GM19043 (cell line): ENCODE data around the gene SH3PXD2B.

ENCODE experiments used
- ATAC-seq: cut with Tn5 transposase; IDR thresholded peaks from one replicate; pipeline ENCODE4 v1.9.1; 2021; ENCODE audit warnings: low read depth; ENCODE audit not compliant: unreplicated experiment

Gene SH3PXD2B

GRCh38 chr5:172455087-172455381 lies 709 bp upstream of the SH3PXD2B start:
- ATAC-seq, result no peak

GRCh38 chr5:172453986-172454357 lies 353 bp downstream of the SH3PXD2B start:
- no peak for ATAC-seq

- no peak for ATAC-seq
Observed at GRCh38 chr5:172453206-172453985, 929 bp downstream of the SH3PXD2B start.

DNA sequence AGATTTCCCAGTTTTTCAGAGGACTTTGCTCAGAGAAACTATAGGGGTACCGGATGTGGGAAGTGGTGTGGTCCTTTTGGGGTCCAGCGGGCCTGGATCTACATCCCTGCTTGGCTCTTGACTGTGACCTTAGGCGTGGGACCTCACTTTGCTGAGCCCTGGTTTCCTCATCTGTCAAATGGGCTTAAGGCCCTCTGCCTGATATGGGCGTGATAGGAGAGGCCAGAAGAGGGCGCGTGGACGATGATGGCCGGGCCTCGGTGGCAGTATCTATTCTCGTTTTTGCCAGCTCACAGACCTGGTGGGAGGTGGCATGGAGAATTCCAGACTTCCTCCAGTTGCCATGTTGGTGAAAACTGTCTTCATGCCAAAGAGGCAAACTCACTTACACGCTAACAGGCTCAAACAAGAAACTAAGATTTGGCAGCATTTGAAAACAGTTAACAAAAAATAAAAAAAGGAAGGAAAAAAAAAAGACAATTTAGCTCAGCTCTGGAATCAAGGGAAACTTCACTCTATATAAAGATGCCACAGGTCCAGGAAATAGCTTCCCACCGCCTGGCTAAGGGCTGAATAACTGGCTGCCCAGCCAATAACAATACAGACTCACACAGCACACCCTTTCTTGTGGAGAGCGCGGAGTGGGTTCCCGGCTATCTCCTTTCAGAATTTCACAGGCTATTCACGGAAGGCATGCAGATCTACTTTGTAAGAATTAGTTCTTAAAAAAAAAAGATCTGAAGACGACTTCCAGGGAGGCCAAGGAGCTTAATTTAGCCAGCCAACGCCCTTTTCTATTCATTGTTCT lies 1.7 kb downstream of the SH3PXD2B start:
- no peak for ATAC-seq

DNA sequence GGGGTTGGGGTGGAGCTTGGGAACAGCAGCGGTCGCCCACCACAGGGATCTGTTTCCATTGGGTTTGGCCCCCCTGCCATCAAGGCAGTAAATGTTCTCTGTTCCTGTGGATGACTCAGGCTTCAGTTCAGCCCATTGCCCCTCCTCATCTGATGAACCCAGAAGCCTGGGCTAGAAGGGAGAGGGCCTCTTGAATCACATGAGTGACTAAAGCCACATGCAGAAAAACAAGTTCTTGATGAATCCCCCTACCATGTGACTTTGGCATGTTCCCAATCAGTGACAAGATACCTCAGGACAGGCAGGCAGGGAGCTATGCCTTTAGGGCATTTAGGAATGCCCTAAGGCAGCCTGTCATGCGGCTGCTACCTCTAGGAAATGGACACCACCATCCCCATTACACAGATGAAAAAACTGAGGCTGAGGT lies 2.5 kb downstream of the SH3PXD2B start:
- no peak for ATAC-seq

DNA sequence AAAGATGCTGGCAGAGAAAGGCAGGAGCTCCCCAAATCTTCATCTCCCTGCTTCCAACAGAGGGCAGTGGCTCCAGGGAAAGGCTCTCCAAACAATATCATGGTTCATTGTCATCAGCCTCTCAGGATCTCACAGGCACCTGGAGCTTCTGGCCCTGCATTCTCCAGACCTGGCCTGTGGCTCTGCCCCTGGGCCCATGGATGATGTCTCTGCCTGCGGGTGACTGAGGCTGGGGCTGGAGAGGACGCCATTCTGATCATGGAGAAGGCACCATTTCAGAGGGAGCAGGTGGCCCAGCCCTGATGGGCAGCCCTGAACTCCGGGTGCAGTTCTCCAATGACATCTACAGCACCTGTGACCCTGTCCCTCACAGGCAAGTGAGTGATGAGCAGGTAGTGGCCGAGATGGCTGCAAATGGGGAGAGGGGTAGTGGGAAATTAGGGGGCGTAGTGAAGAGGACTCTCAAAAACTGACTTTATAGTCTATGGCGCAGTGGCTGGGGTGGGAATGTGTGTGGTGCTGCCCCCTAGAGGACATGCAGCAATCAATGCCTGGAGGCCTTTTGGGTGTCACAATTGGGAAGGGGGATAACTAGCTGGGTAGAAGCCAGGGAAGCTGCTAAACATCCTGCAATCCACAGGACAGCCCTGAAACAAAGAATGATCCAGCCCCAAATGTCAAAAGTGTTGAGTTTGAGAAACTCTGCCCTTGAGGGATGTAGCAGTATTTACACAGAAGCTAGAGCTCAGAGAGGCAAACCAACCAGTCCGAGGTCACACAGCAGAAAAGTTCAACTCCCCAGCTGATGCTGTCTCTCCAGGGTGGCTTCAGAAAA lies 3.2 kb downstream of the SH3PXD2B start:
- no peak for ATAC-seq

DNA sequence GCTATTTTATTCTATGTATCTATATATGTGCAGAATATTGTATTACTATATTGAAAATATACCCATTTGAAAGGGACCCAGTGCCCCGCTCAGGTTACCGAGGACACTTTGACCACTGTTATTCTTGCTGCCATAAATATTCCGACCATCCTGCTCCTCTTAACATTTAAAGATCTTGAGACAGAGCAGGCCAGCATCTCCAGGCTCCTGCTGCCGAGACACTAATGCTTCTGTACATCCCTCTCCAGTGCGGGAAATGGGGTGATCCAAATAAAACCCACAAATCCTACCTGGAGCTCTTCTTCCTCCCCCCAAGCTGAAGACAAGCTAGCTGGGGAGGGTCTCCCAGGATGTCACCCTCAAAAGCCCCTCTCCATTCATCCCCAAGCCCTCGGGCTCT lies 3.9 kb downstream of the SH3PXD2B start:
- ATAC-seq, result no peak

- no peak for ATAC-seq
Observed at GRCh38 chr5:172448999-172449398, 5.3 kb downstream of the SH3PXD2B start.

DNA sequence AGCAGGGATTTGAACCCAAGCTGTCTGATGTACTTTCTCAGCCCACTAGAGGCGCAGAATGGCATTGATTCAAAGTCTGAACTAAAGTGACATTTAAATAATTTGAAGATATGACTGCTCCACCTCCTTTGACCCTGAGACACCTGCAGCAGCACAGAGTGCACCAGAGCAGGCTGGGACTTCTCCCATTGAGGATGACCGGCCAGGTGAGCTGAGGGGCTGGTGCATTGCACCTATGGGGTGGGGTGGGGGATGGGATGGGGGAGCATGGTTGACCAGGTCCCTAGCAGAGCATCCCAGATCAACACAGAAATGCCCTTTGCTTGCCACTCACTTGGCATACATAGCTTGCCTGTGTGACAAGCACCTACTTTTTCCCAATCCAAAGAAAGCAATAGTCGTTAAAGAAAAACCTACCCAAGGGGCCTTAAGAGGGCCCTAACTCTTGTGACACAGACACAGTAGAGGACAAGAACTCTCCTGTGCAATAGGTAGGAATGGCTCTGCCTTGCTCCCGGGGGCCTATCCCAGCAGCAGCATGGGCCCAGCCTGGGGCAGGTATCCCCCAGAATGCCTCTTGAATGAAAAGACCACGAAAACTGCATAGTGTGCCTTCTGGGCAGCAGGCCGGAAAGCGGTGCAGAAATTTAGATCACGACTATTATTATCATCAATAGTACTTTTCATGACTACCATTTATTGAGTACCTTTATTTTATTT lies 6.5 kb downstream of the SH3PXD2B start:
- ATAC-seq, result no peak

DNA sequence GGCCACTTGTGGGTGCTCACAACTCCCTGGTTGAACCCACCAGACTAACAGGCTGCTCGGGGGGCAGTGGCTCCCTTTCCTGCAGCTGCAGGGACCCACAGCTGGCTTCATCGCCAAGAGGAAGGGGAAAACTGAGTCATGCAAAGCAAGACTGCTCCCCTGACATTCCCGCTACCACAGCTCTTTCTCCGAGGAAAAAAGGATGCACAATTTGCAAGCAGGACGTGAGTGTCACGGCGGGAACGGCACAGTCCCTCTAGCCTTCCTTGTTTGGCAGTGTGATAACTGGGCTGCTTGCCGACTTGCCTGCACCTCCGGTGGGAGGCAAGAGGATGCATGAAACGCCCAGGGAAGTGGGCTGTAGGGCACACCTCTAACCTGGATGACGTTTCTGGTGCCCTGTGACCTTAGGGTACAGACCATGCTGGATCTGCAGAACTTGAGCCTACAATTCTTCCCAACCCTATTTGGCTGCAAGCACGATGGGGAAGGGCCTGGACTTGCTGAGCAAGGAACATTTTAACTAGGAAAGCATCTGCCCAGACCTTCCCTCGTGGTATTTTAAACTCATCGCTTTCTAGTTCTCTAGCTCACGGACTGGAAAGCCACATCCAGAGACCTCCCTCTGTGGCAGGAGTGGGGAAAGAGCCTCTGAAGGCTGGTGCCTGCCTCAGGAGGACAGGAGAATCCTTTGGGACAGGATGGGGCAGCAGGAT lies 7.8 kb downstream of the SH3PXD2B start:
- no peak for ATAC-seq

DNA sequence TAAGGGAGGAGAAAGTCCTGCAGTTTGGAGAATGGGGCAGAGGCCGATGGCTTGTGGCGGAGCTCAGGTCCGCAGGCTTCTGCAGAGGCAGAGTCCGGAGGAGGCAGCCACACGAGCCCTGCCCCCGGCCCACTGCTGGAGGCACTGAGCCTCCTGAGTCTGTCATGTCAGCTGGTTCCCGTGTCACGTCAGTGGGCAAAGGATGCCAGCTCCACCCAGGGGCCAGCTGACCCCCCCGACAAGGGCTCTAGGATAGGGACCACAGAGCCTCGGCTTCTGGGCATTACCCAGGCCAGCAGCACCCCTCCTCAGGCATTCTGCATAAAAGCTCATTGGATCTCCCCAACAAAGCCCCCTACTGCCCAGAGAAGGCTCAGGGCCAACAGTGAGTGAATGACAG lies 8.5 kb downstream of the SH3PXD2B start:
- no peak for ATAC-seq

DNA sequence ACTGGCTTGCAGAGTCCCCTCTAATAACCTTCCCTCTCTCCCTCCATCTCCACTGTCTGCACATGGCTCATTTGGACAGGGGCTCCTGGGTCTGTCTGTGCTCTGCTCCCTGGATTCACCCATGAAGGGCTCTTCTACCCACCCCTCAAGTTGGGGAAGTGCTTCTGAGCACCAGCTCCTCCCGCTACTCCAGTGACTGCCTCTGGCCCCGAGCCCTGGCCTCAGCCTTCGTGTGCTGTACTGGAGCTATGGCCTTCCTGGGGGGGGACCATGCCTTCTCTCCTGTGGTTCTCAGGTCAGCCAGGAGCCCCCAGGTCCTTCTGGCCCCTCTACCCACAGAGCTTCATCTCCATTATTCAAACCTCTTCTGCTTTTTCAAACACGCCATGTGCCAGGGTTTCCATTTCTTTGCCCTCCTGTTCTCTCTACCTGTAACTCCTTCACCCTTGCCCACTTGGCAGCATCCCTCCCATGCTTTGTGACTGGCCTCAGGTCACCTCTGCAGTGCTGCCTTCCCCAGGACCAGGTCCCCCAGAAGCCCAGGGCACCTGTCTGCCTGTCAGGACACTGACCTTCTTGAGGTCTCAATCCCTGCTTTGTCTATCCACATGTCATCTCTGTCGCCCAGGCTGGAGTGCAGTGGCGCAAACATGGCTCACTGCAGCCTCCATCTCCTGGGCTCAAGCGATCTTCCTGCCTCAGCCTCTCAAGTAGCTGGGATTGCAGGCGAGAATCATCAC lies 9.5 kb downstream of the SH3PXD2B start:
- ATAC-seq, result no peak

GRCh38 chr5:172444110-172444510 lies 10.2 kb downstream of the SH3PXD2B start:
- ATAC-seq, result no peak

- no peak for ATAC-seq
Observed at GRCh38 chr5:172443441-172444109, 10.8 kb downstream of the SH3PXD2B start.

GRCh38 chr5:172442592-172442991 lies 11.7 kb downstream of the SH3PXD2B start:
- ATAC-seq, result no peak

GRCh38 chr5:172441262-172441751 lies 13.0 kb downstream of the SH3PXD2B start:
- ATAC-seq, result no peak

DNA sequence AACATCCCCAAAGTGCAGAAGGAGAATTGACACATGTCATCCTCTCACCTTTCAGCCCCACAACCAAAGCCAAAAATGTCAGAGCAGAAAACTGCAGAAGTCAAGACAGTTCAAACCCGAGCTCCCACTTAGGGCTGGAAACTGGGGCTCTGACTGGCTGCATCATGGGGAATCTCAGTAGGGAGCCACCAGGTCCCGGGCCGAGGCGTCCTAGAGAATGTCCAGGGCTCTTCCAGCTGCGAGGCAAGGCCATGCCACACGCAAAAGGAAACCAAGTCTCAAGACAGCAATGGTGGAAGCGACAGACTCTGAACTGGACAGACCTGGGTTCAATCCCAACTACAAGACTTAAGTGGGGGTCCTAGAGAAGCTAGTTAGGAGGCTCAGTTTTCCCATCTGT lies 13.8 kb downstream of the SH3PXD2B start:
- ATAC-seq, result no peak

DNA sequence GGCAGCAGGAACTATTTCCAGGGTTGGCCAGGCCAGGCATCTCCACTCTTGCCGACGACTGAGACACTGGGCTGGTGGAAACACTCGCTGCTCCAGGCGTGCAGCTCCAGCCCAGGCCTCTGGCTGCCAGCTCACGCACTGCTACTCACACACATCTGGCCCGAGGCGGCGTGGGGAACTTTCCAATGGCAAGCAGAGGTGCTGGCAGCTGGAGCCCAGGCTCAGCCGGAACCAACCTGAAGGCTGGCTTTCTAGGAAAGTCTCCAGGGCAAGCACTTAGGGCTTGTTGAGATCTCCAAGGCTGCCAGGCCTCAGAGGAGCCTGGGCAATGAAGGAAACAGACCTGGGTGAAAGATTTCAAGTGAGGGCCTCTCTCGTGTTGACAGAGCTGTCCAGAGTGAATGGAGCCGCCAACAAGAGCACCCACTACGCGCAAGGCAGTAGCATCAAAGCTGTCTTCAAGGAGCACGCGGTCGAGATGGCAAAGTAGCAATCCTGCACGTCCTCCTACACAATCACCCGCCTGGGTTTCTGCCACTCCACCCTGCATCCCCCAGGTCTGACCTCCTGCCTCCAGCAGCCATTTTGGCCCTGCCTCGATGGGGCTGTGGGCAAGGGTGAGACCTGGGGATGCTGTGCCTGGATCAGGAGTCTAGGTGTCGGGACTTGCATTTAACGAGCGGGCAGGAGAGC lies 14.4 kb downstream of the SH3PXD2B start:
- no peak for ATAC-seq
